NAMALWA (cell line): Measurements from ENCODE around the gene KIAA0825.

Experiments
- DNase-seq: peaks from one replicate; pipeline ENCODE4 v3.0.0-alpha.2; 2015; ENCODE audit warnings: low spot score

The KIAA0825 gene, protein sequence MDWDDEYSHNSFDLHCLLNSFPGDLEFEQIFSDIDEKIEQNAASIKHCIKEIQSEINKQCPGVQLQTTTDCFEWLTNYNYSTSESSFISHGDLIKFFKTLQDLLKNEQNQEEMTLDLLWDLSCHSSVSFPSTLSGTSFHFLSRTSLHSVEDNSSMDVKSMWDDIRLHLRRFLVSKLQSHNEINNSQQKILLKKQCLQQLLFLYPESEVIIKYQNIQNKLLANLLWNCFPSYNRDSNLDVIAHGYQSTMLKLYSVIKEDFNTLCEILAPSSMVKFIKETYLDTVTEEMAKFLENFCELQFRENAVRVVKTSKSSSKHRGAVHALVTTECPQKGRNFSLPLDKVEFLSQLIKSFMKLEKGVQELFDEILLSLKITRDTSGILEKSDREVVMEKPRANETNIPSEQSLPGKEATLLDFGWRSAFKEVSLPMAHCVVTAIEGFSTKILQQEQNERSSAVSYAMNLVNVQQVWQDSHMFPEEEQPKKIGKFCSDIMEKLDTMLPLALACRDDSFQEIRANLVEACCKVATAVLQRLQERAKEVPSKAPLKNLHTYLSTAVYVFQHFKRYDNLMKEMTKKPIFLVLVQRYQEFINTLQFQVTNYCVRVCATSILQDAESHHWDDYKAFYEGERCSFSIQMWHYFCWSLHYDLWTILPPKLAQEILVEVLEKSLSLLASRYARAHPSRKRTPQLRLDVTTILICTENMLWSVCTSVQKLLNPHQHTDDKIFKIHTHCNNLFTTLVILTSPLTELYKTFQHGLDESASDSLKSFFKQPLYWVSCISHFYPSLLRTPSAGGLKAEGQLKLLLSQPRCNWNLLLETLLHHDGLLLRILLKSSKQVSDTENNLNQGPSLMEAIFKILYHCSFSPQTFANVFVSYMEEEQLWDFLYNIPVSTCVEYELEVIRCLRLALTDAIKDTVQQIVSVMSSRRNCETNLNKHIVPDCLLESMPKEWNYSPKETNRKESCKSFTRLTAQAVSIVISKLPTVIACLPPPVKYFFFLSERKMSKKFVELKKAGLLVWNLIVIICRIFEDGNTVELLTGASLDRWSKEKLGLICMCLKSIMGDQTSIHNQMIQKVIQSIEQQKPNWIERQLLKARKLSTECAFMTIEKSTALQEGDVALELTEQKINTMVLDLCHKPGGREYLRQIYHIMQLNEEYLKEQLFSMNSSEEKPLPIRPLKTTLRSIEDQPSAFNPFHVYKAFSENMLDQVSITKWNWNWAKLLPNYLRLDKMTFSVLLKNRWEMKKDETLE (N-terminal part only)

DNA sequence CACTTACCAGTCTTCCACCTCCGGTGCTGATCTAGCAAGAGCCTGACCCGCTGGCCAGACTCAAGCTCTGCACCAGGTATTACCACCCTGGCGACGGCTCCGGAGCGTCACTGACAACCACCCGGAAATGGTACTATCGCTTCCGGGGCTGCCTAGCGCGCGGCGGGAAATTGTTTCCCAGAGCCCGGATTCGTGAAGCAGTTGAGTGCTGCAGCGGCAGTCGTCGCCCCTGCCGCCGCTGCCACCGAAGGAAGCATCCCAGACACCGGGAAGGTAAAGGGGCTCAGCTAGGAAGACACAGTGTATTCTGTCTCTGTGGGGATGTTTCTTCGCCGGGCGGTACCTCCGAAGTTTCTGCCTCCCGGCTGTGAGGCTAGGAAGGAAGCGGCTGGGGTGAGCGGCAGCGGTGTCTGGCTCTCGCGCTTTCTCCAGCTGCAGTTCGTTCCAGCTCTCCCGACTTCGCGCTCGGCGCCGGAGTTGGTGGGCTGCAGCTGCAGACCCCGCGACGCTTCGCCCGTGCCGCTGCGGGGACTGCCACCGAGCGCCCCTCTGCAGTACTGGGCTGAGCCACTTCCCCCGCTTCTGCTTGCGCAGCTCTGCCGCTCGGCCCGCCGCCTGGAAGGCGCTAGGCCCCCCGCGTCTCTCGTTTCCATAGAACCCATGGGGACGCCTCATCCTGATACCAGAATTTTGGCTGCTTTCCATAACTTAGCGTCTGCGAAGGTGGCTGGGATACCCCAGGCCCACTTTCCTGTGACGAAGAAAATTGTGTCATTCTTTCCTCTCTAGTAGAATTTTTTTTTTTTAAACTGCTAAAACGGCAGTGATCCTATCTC lies at the start of gene KIAA0825, which contains the start of gene SLF1:
Gene KIAA0825 (minus strand): TSS at position 112 of the 836 bp plus-strand sequence. CDS start 81,478 bp downstream, outside the sequence.
Gene SLF1 (plus strand): TSS at position 177 of the 836 bp plus-strand sequence. CDS start 10,142 bp downstream, outside the sequence.
- peak; percentile 93 for DNase-seq

DNA sequence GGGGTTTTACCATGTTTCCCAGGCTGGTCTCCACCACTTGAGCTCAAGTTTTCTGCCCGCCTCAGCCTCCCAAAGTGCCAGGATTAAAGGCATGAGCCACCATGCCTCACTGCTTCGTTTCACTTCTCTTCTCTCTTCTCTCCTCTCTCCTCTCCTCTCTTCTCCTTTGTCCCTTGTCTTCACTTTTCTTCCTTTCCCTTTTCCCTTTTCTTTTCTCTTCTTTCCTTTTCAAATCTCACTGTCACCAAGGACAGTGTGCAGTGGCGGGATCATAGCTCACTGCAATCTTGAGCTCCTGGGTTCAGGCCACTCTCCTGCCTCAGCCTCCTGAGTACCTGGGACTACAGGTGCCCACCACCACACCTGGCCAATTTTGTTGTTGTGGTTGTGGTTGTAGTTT lies 49.5 kb upstream of the KIAA0825 start:
- no peak for DNase-seq

DNA sequence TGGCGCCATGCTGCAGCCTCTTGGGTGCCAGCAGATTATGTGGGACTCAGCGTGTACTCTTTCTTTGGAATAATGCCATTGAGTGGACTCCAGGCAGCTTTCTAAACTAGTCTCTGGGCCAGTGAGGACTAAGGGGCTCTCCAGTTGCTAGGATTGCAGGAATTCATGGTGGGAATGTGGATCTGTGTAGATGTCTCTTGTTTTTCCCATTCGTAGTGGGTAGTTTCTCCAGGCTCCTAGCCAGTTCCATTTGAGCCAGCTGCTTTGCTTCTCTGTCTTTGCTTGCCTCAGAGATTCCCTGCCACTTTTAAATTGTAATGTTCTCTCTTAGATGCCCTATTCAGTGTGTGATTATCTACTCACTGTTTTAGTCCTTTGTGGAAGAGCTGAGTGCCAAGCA lies 42.7 kb upstream of the KIAA0825 start:
- no peak for DNase-seq

DNA sequence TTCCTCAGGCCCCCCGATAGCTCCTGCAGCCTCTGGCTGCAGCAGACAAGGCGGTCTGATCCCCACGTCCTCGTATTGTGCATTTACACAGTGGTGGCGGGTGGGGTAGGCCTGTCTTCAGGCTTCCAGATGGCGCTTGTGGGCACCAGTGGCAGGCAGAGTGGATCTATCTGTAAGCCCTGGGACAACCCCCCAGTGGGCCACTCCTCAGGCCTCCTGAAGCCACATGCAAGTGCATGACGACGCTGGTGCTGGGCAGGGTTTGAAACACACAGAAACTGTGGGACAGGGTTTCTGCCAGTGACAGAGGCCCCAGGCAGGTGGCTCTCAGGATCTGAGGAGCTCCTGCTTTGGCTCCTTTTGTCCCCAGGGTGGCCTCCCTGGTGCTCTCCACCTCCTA lies 42.1 kb upstream of the KIAA0825 start:
- no peak for DNase-seq

DNA sequence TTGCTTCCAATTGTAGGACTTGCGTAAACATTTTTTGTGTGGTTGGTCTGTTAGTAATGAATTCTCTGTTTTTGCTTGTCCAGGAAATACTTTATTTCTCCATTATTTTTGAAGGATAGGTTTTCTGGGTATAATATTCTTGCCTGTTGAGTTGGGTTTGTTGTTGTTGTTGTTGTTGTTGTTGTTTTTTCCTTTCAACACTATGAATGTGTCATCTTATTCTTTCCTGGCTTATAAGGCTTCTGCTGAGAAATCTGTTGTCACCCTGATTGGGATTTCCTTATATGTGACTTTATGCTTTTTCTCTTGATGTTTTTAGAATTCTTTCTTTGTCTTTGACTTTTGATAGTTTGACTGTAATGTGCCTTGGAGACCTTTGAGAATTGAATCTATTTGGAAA lies 39.9 kb upstream of the KIAA0825 start:
- no peak for DNase-seq

DNA sequence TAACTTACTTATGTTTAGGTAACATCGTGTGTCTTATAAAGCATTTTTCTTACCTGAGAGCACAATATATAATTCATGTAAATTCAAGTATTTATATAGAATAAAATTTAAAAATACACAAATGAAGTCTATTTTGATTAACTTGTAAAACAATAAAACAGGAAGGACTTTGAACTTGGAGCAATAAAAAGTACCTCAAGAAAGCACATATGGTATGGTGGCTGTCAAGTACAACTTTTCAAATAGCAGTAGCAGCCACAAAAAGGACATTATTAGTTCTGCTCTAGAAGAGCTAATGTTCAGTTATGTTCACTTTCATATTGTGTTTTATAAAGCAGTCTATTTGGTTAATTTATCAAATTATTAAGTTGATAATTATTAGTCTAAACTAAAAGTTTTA lies 31.5 kb upstream of the KIAA0825 start:
- no peak for DNase-seq

DNA sequence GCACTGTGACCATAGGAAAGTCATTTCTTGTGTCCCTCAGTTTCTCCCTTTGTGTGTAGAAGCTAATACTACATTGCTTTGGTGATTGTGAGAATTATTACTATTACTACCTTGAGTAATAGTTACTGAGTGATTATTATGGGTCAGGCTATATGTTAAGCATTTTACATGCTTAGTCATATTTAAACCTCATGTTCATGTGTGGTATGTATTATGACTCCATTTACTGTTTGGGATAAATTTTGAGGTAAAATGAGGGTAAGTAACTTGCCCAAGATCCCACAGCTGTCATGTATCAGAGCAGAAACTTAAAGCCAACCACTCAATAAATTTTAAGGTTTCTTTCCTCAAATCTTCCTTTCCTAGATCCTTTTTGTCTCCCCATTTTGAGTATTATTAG lies 28.4 kb upstream of the KIAA0825 start:
- DNase-seq, result no peak

DNA sequence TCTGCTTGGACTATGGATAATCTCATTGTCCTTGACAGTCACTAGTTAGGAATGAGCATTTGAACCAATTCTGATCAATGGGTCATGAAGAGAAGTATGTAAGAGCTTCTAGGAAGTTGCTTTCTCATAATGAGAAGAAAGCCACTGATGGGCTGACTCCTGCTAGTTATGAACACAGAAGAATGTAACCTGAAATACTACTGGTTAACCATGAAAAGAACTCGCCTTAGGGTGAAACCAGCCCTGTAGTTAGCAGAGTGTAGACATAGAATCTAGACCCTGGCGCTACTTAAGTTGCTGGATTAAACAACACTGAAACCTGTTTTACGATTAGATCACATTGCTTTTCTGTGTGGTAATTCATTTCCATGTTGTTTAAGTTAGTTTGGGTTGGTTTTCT lies 26.6 kb upstream of the KIAA0825 start:
- DNase-seq, result no peak

DNA sequence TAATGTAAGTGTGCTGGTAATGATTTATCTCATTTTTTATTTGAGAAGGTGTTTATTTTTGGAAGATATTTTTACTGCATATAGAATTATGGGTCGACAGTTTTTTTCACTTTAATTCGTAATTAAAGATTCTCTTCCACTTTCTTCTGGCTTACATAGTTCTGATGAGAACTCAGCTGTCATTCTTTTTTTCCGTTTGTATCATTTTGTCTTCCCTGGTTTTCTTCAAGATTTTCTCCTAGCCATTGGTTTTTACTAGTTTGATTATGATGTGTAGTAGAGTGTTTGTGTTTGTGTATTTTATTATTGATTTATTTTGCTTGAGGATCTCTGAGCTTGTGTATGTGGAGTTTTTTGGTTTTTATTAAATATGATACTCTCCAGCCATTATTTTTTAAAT lies 21.8 kb upstream of the KIAA0825 start:
- no peak for DNase-seq

DNA sequence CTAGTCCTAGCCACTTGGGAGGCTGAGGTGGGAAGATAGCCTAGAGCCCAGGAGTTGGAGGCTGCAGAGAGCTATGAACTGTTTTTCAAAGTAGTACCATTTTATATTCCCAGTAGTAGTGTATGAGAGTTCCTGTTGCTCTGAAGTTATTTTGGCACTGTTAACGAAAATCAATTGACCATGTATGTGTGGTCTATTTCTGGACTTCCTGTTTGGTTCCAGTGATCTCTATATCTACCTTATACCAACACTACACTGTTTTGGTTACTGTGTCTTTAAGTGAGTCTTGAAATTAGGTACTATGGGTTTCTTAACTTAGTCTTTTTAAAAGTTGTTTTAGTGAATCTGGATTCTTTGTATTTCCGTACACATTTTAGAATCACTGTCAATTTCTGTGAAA lies 13.6 kb upstream of the KIAA0825 start:
- DNase-seq, result peak; percentile 64

DNA sequence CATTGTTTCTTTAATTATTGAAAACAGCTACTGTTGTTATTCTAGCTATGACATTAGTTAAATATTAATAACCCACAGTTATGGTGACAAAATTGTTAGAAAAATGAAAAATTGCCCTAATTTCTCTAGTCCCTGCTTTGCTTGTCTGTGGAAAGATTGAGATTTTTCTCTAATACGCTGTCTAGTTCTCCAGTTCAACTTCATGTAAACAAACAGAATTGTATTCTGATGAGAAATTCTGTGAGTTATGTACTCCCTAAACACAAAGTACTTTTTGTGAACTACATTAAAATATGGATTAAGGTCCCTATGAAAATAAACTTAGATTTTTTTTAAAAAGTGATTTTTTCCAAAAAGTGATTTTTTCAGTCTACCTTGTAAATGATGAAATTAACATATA lies 8.8 kb upstream of the KIAA0825 start:
- DNase-seq, result no peak

DNA sequence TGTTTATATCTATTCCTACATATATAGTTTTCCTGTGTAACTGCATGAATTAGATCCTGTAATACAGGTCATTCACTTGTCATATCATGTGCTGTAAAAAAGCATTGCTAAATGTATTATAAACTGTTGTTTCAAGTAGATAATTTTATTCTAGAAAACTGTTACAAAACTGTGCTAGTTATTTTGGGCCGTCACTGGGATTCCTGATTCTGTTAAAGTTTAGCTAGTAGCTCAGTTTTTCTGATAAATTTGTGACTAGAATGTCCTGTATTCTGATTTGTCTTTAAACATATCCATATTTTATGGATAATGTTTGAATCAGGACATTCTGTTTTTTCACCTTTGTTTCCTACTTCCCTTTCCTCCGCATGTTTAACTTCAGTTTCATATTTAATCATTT lies 5.5 kb upstream of the KIAA0825 start:
- DNase-seq, result no peak

DNA sequence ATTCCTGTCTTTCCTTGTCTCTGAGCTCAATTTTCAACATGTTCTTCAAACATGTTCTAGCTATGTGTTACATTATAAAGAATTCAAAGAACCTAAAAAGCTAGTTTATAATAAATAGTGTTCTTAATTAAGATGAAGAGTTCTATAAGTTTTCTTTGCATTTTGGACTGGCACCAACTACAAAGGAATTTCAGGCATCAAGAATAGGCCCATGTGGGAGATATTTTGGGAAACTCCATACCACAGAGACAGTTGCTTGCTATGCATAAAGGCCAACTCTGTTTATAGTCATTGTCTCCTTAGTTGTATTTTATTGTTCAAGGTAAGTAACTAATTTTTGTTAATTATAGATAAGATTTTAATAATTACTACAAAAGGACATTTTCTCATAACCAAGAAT lies 4.6 kb upstream of the KIAA0825 start:
- DNase-seq, result no peak

DNA sequence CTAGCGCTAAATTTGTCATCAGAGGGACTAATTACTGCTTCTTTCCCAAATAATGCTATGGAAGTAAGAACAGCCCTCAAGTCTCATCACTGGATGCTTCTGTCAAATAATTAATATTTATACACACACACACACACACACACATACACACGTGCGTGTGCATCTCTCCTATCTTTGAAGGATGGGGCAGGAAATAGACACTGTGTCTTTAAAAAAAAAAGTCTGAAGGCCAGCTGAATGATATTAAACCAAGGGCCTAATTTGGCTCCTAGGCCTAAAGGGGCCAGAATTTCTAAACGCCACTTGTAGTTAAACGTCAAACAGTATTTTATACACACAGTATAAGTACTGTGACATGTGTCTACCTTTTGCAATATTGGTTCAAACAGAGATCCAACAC lies 3.4 kb upstream of the KIAA0825 start:
- DNase-seq, result peak; percentile 54

DNA sequence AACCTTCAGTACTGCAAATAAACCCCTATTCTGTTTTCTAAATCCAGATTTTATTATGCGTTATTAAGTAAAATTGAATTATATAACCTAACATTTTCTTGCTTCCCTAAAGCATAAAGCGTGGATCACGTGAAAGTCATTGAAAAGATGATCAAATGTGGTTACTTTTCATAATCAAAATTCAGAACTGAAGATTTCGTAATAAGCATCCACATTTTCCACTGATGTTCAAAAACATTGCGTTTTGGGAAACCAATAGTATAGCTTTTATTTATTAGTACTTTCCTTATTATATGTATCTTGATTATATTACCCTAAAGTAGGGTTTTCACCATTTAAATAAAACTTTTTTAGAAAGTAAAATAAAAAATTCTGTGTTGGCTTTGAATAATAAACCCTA lies 1.9 kb upstream of the KIAA0825 start:
- no peak for DNase-seq

DNA sequence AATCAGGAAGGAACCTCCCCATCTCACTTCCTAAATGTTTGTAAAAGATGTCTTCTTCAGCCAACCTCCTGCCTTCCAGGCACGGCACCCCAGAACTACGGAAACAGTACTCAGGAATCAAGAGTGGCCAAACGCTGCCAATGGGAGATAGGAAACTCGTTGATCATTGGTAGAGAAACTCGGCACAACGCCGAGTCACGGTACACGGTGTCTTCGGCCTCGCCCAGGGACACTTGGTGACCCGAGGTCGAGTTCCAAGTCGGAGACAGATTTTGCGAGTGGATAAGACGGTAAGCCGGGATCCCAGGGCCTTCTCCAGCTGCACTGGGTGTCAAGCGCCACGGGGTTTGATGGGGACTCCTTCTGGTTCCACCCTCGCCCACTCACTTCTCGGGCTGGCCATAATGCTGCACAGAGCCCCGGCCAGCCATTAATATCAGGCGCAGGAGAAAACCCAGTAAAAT lies 343 bp downstream of the KIAA0825 start:
- DNase-seq, result peak; percentile 68

DNA sequence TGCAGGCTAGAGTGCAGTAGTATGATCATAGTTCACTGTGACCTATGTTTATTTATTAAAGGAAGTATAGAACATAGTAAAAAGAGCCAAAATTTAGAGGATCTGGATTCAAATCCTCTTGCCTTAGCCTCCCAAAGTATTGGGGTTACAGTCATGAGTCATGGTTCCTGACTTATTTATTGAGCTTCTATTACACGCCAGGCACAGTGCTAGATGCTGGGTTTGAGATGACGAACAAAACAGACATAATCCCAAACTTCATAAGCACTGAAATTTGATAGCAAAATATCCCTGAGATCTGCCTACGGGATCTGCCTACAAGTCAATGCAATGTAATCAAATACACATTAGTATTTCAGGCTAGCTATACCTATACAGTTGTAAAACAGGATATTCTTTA lies 2.5 kb downstream of the KIAA0825 start:
- no peak for DNase-seq

DNA sequence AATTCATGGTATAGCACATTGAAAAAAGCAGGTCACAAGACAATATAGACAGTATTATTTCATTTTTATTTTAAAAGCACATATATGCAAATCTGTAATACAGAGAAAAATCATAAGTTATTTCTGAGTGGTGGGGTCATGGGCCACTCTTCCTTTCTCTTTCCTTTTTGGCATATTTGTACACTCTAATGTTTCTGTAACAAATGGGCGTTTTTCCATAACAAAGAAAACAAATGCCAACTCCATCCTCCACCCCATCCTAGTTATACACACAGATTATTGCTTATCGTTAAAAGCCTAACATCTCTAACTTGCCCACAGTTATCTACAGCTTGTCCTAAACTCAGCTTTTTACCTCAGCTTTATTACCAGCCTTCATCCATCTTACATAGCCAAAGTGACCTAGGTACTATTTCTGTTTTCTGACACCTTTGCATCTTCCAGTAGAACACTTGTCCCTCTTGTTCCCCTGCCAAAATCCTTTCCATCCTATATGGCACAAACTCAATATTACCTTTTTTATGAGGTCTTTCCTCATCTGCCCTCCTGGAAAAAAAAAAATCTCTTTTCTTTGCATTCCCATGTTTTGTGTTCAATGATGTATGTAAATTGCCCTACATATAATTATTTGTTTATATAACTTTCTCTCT lies 4.1 kb downstream of the KIAA0825 start:
- no peak for DNase-seq

DNA sequence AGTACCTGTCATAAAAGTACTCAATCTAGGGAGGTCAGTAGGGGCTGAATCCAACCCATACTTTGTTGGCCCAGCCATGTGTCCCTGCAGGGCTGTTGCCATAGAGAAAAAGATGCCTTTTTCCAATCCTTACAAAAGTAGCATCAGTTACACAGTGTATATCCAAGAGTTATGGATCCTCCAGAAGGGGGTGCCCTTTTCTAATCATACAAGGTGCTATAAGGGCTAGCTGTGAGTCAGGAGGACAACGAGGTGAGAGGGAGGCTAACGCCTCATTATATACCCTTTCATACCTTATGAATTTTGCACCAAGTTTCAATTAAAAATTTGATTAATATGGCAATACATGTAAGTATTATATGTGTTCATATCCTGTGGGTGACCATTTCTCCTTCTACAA lies 4.8 kb downstream of the KIAA0825 start:
- DNase-seq, result peak; percentile 64

DNA sequence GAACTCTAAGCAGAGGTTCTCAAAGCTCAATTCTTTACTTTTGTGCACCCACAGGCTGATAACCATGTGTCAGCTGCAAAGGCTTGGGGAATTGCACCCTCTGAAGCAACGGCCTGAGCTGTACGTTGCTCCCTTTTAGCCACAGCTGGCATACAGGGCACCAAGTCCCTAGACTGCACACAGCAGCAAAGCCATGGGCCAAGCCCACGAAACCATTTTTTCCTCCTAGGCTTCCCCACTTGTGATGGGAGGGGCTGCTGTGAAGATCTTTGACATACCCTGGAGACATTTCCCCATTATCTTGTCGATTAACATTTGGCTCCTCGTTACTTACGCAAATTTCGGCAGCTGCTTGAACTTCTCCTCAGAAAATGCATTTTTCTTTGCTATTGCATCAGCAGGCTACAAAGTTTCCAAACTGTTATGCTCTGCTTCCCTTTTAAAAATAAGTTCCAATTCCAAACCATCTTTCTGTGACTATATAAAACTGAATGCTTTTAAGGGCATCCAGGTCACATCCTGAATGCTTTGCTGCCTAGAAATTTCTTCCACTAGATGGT lies 23.0 kb downstream of the KIAA0825 start:
- DNase-seq, result no peak
